Smooth muscle cell (in vitro differentiated cells): ENCODE results near the gene TRIM15. TPM values are rescaled to one million over a fixed set of nuclear protein-coding genes. Genes with fewer than 3 reads are reported as not detected.

Experiments
- DNase-seq: peaks from one replicate; lab custom pipeline; 2025; ENCODE audit not compliant: unreplicated experiment; lab: John Stamatoyannopoulos, UW
- H2AFZ ChIP-seq: fragments of 200-600 bp; sonication (generic); 2 replicates; pipeline ENCODE4 v1.6.0; 2016; ENCODE audit warnings: antibody characterized with exemption, low read depth, mild to moderate bottlenecking
- H3F3A ChIP-seq: fragments of 200-600 bp; sonication (generic); 2 replicates; pipeline ENCODE4 v1.6.0; 2017; ENCODE audit warnings: antibody characterized with exemption, low read depth
- H3K27ac ChIP-seq: fragments of 200-600 bp; sonication (generic); 2 replicates; pipeline ENCODE4 v1.5.1; 2016; ENCODE audit warnings: low read depth, mild to moderate bottlenecking
- H3K27me3 ChIP-seq: fragments of 200-600 bp; sonication (generic); 2 replicates; pipeline ENCODE4 v1.6.1; 2016; ENCODE audit warnings: low read depth, mild to moderate bottlenecking
- H3K36me3 ChIP-seq: fragments of 200-600 bp; sonication (generic); 2 replicates; pipeline ENCODE4 v1.5.1; 2016; ENCODE audit warnings: low read depth
- H3K4me1 ChIP-seq: fragments of 200-600 bp; sonication (generic); 2 replicates; pipeline ENCODE4 v1.5.1; 2016; ENCODE audit warnings: low read depth
- H3K4me2 ChIP-seq: fragments of 200-600 bp; sonication (generic); 2 replicates; pipeline ENCODE4 v1.6.0; 2016; ENCODE audit warnings: mild to moderate bottlenecking
- H3K4me3 ChIP-seq: fragments of 200-600 bp; sonication (generic); 2 replicates; pipeline ENCODE4 v1.5.1; 2016; ENCODE audit warnings: mild to moderate bottlenecking
- H3K79me2 ChIP-seq: fragments of 200-600 bp; sonication (generic); 2 replicates; pipeline ENCODE4 v1.6.0; 2016; ENCODE audit warnings: low read depth, mild to moderate bottlenecking
- H3K9ac ChIP-seq: fragments of 200-600 bp; sonication (generic); 2 replicates; pipeline ENCODE4 v1.6.0; 2016; ENCODE audit warnings: low read depth
- H3K9me3 ChIP-seq: fragments of 200-600 bp; sonication (generic); replicated peaks from 2 replicates; pipeline ENCODE4 v1.5.1; 2016; ENCODE audit warnings: low read depth
- H4K20me1 ChIP-seq: fragments of 200-600 bp; sonication (generic); 2 replicates; pipeline ENCODE4 v1.6.0; 2016; ENCODE audit warnings: low read depth
- WGBS: methylation state at CpG from one replicate; pipeline ENCODE4 v1.1.7; 2016; ENCODE audit warnings: low lambda C conversion rate; 5-methylcytosine and 5-hydroxymethylcytosine counted together
- polyA plus RNA-seq: library from polyadenylated mRNA; unstranded; fragments of >200 nt; fragmentation: Nextera tagmentation; extraction: Ambion mirVana; gene quantifications from 2 replicates; pipeline ENCODE4 v1.2.1, GENCODE V29; 2016
- total RNA-seq: library from RNA; depleted of rRNA; stranded (reverse); fragments of >200 nt; gene quantifications from 2 replicates; pipeline ENCODE4 v1.2.3, GENCODE V29; 2014
- TF ChIP-seq, protein P1 (sequence below): fragments of 200-600 bp; sonication (generic); IDR thresholded peaks from 2 replicates; pipeline ENCODE4 v1.5.1; 2017; ENCODE audit warnings: borderline replicate concordance, mild to moderate bottlenecking, antibody characterized with exemption; ENCODE audit not compliant: insufficient read depth, poor library complexity, severe bottlenecking

Gene TRIM15
- total and polyA plus RNA-seq, 2 experiments from 2014 or later, result not detected

DNA sequence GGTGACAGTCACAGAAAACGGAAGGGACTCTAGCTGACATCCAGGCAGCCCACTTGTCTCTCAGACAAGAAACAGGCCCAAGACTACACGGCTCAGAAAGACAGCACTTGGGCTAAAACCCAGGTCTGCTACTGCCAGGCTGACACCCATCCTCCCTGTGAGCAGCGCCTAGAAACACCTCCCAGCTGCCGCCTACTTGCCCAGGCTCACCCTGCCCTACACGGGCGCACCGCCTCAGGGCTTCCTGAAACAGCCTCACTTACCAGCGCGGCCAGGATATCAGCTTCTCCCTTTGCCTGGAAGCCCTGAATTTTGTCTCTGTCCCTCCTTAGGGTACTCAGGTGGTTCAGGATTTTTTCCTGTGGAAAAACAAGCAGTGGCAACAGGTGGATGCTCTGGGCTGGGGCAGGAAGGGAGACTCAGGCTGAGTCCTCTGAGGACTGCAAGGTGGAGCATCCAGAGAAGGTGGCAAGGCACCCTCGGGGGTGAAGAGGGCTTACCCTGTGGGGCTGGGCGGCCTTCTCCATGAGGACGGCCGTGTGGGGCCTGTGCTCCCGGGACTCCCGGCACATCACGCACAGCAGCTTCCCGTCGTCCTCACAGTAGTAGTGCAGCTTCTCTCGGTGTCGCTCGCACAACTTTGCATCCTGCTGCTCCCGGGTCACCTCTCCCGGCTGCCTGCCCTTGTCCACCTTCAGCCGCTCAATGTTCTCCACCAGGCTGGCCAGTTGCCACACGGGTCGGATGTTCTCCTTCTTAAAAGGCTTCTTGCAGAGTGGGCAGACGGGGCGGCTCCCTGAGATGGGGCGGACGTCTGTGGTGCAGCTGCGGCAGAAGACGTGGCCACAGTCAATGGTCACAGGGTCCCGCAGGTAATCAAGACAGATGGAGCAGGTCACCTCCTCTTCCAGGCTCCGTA lies 35.1 kb downstream of the TRIM15 start:
- WGBS, result 97% methylated on average over 30 of the region's 34 CpGs
- Histone ChIP-seq H3K79me2 (peaks cover 31% of the 10 kb centered on the region), H3K9ac (no peak overlapping the region), H4K20me1 (peaks cover 47% of the 10 kb centered on the region), H3K4me3 (no peak overlapping the region), H3K36me3 (peaks cover 7% of the 10 kb centered on the region), H3K4me1 (no peaks in the 10 kb centered on the region), H3F3A (no peaks in the 10 kb centered on the region), H3K27me3 (no peaks in the 10 kb centered on the region), H3K4me2 (no peak overlapping the region), H2AFZ (no peak overlapping the region), H3K27ac (no peak overlapping the region), H3K9me3 (no peaks in the 10 kb centered on the region)
- DNase-seq, result no peak
- TF ChIP-seq, protein P1, sequence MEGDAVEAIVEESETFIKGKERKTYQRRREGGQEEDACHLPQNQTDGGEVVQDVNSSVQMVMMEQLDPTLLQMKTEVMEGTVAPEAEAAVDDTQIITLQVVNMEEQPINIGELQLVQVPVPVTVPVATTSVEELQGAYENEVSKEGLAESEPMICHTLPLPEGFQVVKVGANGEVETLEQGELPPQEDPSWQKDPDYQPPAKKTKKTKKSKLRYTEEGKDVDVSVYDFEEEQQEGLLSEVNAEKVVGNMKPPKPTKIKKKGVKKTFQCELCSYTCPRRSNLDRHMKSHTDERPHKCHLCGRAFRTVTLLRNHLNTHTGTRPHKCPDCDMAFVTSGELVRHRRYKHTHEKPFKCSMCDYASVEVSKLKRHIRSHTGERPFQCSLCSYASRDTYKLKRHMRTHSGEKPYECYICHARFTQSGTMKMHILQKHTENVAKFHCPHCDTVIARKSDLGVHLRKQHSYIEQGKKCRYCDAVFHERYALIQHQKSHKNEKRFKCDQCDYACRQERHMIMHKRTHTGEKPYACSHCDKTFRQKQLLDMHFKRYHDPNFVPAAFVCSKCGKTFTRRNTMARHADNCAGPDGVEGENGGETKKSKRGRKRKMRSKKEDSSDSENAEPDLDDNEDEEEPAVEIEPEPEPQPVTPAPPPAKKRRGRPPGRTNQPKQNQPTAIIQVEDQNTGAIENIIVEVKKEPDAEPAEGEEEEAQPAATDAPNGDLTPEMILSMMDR, result no peak

DNA sequence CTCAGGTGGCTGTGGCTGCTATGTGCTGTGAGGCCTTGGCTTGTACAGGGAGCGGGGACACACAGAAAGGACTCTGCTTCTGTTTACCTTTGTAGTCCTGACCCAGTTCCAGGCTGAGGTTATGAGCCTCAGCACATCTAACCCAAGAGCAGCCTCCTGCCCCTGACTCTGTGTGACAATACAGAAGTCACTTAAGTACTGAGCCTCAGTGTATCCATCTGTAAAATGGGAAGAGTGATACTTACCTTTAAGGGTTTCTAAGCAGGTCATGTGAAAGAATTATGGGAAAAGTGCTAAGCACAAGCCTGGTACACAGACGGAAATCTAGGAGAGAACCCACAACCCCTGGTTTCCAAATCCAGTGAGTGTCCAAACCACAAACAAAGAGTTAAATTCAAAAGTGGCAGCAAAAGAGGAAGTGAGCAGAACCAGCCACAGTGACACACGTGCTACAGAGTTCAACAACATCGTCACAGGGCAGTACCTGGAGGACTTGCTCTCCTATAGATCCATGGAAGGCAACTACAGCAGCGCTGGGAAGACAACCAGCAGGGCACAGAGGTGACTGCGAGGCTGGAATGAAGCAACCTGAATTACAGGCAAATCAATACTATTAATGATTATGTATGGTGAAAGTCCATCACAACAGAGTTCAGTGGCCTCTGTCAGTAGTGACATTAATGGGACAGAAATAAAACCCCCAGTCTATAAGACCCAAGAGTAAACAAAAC lies 37.4 kb downstream of the TRIM15 start:
- Histone ChIP-seq H3K27ac (no peak overlapping the region), H3K79me2 (peaks cover 53% of the 10 kb centered on the region), H3F3A (no peaks in the 10 kb centered on the region), H4K20me1 (peaks cover 70% of the 10 kb centered on the region), H3K27me3 (no peaks in the 10 kb centered on the region), H3K4me3 (no peak overlapping the region), H3K36me3 (no peaks in the 10 kb centered on the region), H2AFZ (no peak overlapping the region), H3K4me1 (no peaks in the 10 kb centered on the region), H3K4me2 (no peak overlapping the region), H3K9ac (no peak overlapping the region), H3K9me3 (no peaks in the 10 kb centered on the region)
- no peak for DNase-seq
- TF ChIP-seq, protein P1, result no peak
- WGBS, result 92% methylated on average over 6 of the region's 6 CpGs

DNA sequence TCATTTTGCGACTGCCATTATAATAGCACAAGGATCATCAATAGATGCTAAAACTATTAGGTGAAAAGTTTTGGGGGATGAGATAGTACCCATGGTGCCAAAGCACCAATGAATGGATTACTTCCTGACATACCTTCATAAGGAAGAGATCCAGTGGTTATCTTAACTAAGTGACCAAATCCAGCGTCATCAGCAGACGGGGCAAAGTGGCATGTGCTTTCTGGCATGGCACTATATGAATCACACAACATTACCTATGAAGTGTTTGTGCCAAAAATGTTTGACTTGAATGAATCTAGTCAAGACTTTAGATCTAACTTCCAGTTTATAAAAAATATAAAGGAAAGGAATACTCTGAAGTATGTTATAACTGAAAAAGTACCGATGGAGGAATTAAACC lies 39.0 kb downstream of the TRIM15 start:
- no peak for DNase-seq
- no peaks in the 10 kb centered on the region for H3K27me3 ChIP-seq
- 88% methylated on average over 4 of the region's 4 CpGs for WGBS
- H3K4me3 ChIP-seq, result no peak overlapping the region
- no peak overlapping the region for H2AFZ ChIP-seq
- TF ChIP-seq, protein P1, result no peak
- H3K9ac ChIP-seq, result no peak overlapping the region
- no peak overlapping the region for H3K27ac ChIP-seq
- H3K36me3 ChIP-seq, result no peaks in the 10 kb centered on the region
- H4K20me1 ChIP-seq, result peaks cover 86% of the 10 kb centered on the region
- no peaks in the 10 kb centered on the region for H3F3A ChIP-seq
- peaks cover 67% of the 10 kb centered on the region for H3K79me2 ChIP-seq
- H3K4me2 ChIP-seq, result no peak overlapping the region
- H3K9me3 ChIP-seq, result no peaks in the 10 kb centered on the region
- H3K4me1 ChIP-seq, result peaks cover 2% of the 10 kb centered on the region
